Melanocyte of skin (primary cell): ENCODE data around the gene ROBO3. TPM values are rescaled to one million over a fixed set of nuclear protein-coding genes. Genes with fewer than 3 reads are reported as not detected.

Experiments used
- total RNA-seq, 2 donors: library from RNA; depleted of rRNA; stranded (reverse); fragments of >200 nt; gene quantifications; 2 replicates each; pipeline ENCODE4 v1.2.3, GENCODE V29; 2012

ROBO3 gene
- 1 to 10 TPM; 3.7 to 6.9 TPM for total RNA-seq

DNA sequence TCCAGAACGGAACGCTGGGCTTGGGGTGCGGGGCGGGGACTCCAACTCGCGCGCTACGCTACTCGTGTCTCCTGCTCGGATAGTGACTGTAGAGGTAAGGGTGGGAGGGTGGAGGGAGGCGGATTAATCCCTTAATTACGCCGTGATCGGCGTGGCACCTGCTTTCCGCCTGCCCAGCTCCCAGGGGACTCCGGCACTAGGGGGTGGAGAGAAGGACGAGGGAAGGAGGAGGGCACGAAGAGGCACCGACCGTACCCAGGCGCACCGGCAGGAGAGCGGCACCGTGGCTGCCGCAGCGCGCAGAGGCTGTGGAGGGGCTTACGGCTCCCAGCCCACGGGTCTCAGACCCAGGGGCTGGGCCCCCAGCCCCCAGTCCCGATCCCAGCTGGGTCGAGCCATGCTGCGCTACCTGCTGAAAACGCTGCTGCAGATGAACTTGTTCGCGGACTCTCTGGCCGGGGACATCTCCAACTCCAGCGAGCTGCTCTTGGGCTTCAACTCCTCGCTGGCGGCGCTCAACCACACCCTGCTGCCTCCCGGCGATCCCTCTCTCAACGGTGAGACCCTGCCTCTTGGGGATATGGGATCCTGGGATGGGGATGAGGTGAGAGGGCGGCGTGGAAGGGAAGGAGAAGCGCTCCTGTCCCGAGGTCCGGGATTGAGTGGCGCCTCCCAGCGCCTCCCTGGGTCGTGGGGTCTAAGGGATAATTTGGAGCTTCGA, at the start of gene ROBO3:
Gene ROBO3, plus strand, starts transcription at position 252 of the 721 bp plus-strand sequence. Its CDS starts 146 bp downstream, at position 398.

DNA sequence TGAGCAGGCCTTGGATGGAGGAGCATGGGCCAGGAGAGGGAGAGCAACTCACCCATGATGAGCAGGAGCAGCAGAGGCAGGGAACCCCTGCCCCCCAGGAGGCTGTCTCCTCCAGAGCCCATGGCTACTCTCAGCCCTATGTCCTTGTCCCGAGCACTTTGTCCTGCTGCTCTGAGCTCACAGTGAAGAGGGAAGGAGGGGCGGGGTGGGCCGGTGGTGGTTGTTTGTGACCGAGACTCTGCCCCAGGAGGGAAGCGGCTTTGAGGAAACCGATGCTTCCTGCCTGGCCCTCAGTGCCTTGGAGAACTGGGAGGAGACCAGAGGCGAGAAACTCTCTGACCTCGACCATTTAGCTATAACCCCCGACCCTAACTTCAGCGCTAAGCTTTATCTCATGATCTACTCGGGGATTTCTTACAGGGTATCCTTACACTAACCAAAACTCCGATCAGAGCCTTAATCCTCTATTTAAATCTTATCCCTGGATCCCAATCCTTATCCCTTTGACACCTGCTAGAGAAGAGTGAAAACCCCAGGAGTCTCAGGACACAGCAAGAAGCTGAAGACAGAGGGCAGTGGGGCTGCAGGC, 32.5 kb downstream of the ROBO3 start, which contains the start of gene ROBO4:
Gene ROBO4, minus strand, starts transcription at position 192 of the 589 bp plus-strand sequence. Its CDS starts 70 bp downstream, at position 122.

DNA sequence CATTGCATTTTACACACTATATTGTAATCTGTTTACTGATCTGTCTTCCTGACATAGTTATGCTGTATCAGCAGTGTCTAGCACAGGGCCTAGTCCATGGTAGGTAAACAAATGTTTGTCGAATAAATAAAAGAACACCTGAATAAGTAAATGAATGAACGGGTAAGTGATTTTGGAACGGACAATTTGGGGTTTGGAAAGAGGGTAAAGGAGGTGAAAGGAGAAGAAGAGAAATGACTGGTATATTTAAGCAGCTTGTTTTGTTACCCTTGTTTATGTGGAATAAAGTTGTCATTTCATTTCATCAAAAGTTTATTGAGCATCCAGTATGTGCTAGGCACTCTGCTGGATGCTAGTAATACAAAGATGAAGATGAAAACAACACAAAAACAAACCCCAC, 53.7 kb downstream of the ROBO3 start, which contains the start of gene HEPN1:
Gene HEPN1, plus strand, starts transcription at position 301 of the 400 bp plus-strand sequence.

Other genes starting within 250 kb of the ROBO3 start
- 10 to 100 TPM; 19.6 to 27.2 TPM for gene TBRG1, start 242.6 kb upstream of the ROBO3 start, total RNA-seq
- 1 to 10 TPM; 6.7 to 8.9 TPM for gene SIAE, start 191.7 kb upstream of the ROBO3 start, total RNA-seq
- 1 to 10 TPM; 6.0 to 6.9 TPM for gene SPA17, start 191.5 kb upstream of the ROBO3 start, total RNA-seq
- 1 to 10 TPM in 1 of 2 donors, under 1 TPM in 1; 0.33 to 1.4 TPM for gene NRGN, start 125.5 kb upstream of the ROBO3 start, total RNA-seq
- not detected for gene VSIG2, start 113.2 kb upstream of the ROBO3 start, total RNA-seq
- under 1 TPM in 1 of 2 donors, not detected in 1; under 0.01 TPM for gene ESAM, start 103.1 kb upstream of the ROBO3 start, total RNA-seq
- gene MSANTD2, start 65.0 kb upstream of the ROBO3 start, total RNA-seq, result 1 to 10 TPM; 5.2 to 8.3 TPM
- gene ROBO4, start 32.4 kb downstream of the ROBO3 start, total RNA-seq, result under 1 TPM in 1 of 2 donors, not detected in 1; 0.34 TPM
- gene HEPN1, start 53.8 kb downstream of the ROBO3 start, total RNA-seq, result not detected
- not detected for gene HEPACAM, start 70.6 kb downstream of the ROBO3 start, total RNA-seq
- gene CCDC15, start 88.8 kb downstream of the ROBO3 start, total RNA-seq, result 1 to 10 TPM; 2.8 to 3.3 TPM
- gene SLC37A2, start 197.9 kb downstream of the ROBO3 start, total RNA-seq, result 1 to 10 TPM; 1.4 to 3.3 TPM
- 10 to 100 TPM; 24.1 to 51.0 TPM for gene TMEM218, start 246.2 kb downstream of the ROBO3 start, total RNA-seq